SK-N-SH treated with all-trans-retinoic acid at 6 μM for 48 hours (cell line): ENCODE measurements around the gene EFCAB9.

Experiments used
- CREB5 ChIP-seq: fragments of 250-450 bp; sonication (Bioruptor Pico); IDR thresholded peaks from 2 replicates; pipeline ENCODE4 v1.5.1; 2020; ENCODE audit warnings: low read depth, mild to moderate bottlenecking, moderate library complexity
- CSRNP3 ChIP-seq: fragments of 250-450 bp; sonication (Bioruptor Pico); IDR thresholded peaks from 2 replicates; pipeline ENCODE4 v1.5.1; 2021; ENCODE audit warnings: mild to moderate bottlenecking, moderate library complexity
- ESRRG ChIP-seq: fragments of 250-450 bp; sonication (Bioruptor Pico); IDR thresholded peaks from 2 replicates; pipeline ENCODE4 v1.6.1; 2021; ENCODE audit warnings: mild to moderate bottlenecking
- OSR1 ChIP-seq: fragments of 250-450 bp; sonication (Bioruptor Pico); IDR thresholded peaks from 2 replicates; pipeline ENCODE4 v1.8.0; 2022; ENCODE audit warnings: moderate library complexity, mild to moderate bottlenecking, inconsistent platforms
- PATZ1 ChIP-seq: fragments of 250-450 bp; sonication (Bioruptor Pico); IDR thresholded peaks from 2 replicates; pipeline ENCODE4 v1.8.0; 2020; ENCODE audit warnings: mild to moderate bottlenecking, moderate library complexity, borderline replicate concordance
- POU6F1 ChIP-seq: fragments of 250-450 bp; sonication (Bioruptor Pico); IDR thresholded peaks from 2 replicates; pipeline ENCODE4 v1.8.0; 2021; ENCODE audit warnings: low read depth, mild to moderate bottlenecking, moderate library complexity, borderline replicate concordance
- ZC3H10 ChIP-seq: fragments of 250-450 bp; sonication (Bioruptor Pico); IDR thresholded peaks from 2 replicates; pipeline ENCODE4 v1.5.1; 2021; ENCODE audit warnings: mild to moderate bottlenecking, moderate library complexity
- ZFP30 ChIP-seq: fragments of 450-650 bp; formaldehyde crosslinking; IDR thresholded peaks from 2 replicates; pipeline ENCODE4 v1.5.0; 2022; ENCODE audit warnings: mild to moderate bottlenecking, moderate library complexity
- ZNF70 ChIP-seq: fragments of 450-650 bp; formaldehyde crosslinking; IDR thresholded peaks from 2 replicates; pipeline ENCODE4 v1.5.0; 2020; ENCODE audit warnings: mild to moderate bottlenecking, moderate library complexity
- ZNF8 ChIP-seq: fragments of 450-650 bp; formaldehyde crosslinking; IDR thresholded peaks from 2 replicates; pipeline ENCODE4 v1.5.0; 2020; ENCODE audit warnings: mild to moderate bottlenecking, moderate library complexity

GRCh38 chr5:172219296-172219695 lies 25.3 kb downstream of the EFCAB9 start:
- TF ChIP-seq PATZ1 (no peak), OSR1 (CRISPR knock-in tag) (no peak), CSRNP3 (no peak), ZNF8 (CRISPR knock-in tag) (no peak), ZFP30 (CRISPR knock-in tag) (no peak), ZC3H10 (CRISPR knock-in tag) (no peak), ZNF70 (CRISPR knock-in tag) (no peak), ESRRG (CRISPR knock-in tag) (no peak), CREB5 (no peak), POU6F1 (CRISPR knock-in tag) (no peak)
